Activated T-helper 2 cell treated with anti-CD3 and anti-CD28 coated beads, Interferon-gamma antibody, Interleukin-2, Interleukin-4, amounts not matched to agents 10 μg/mL and 5 μg/mL and 100 μg/mL, durations not matched to agents 14 hours and 24 hours and 36 hours (primary cell): ENCODE measurements around the gene ATP8B4. TPM values are rescaled to one million over a fixed set of nuclear protein-coding genes. Genes with fewer than 3 reads are reported as not detected.

Source experiments
- DNase-seq: peaks from one replicate; pipeline ENCODE4 v3.0.0; 2021; ENCODE audit warnings: low spot score
- H3K27ac Mint-ChIP-seq: one replicate; pipeline ENCODE4 v1.8.0; 2021; ENCODE audit warnings: mixed read lengths
- H3K27me3 Mint-ChIP-seq: one replicate; pipeline ENCODE4 v1.8.0; 2021; ENCODE audit warnings: low read depth, mixed read lengths
- H3K36me3 Mint-ChIP-seq: one replicate; pipeline ENCODE4 v1.8.0; 2021; ENCODE audit warnings: low read depth, mixed read lengths
- H3K4me1 Mint-ChIP-seq: one replicate; pipeline ENCODE4 v1.8.0; 2021; ENCODE audit warnings: low read depth, mixed read lengths
- H3K4me3 Mint-ChIP-seq: one replicate; pipeline ENCODE4 v1.8.0; 2021; ENCODE audit warnings: low read depth, mild to moderate bottlenecking, moderate library complexity, mixed read lengths
- H3K9me3 Mint-ChIP-seq: one replicate; pipeline ENCODE4 v1.8.0; 2021; ENCODE audit warnings: mixed read lengths
- intact Hi-C: fragments of 100-400 bp; cut with micrococcal nuclease; formaldehyde crosslinking; loops from one replicate; pipeline ENCODE4 v1.15.1; 2023
- total RNA-seq: library from RNA; stranded (reverse); gene quantifications from 2 replicates; pipeline ENCODE4 v1.2.3, GENCODE V29; 2022

Gene ATP8B4
- total RNA-seq, 1 donor from 2014 or later: 75.3 TPM

DNA sequence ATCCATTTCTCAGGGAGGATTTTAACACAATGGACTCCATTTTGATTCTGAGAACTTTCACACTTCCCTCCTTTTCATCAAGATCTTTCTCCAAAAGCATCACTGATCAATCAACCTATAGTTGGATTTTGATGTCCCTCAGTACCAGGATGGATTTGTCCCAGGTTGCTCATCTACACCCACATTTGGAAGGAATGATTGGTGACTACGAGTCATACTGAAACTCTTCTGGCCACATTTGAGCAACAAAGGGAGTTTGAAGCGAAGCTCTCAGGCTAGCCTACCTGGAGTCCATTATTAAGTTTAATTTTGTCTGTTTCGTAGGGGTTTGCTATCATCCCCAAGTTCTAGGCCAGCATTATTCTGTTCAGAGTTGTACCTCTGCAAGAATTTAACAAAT, 31.3 kb upstream of the ATP8B4 start:
- H3K9me3 Mint-ChIP-seq: no peaks in the 10 kb centered on the region
- H3K27ac Mint-ChIP-seq: peak overlapping the region; percentile 21
- peaks cover 28% of the 10 kb centered on the region for H3K4me1 Mint-ChIP-seq
- no peaks in the 10 kb centered on the region for H3K27me3 Mint-ChIP-seq
- no peak overlapping the region for H3K4me3 Mint-ChIP-seq
- DNase-seq: no peak
- peaks cover 11% of the 10 kb centered on the region for H3K36me3 Mint-ChIP-seq
- intact Hi-C loops: loop anchor here (5.0 kb wide), 1 partner anchor 162 kb away; no protein-coding TSS in a partner anchor

DNA sequence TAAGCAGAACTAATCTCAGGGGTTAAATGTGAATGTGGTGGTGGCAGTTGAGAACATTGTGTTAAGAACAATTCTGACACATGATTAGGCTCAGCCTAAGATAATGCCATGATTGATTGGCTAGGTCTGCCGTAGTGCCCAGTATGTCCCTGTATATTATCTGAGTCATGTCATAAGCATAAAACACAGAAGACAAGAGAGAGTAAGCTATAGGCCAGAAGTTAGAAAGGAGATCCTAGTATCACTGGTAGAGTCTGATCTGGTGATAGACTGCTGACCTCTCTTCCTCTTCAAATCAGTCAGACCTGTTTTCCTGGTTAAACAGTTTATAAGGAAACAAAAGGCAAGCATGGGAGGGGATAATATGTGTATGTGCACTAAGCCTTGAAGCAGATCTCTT, 30.1 kb upstream of the ATP8B4 start:
- Mint-ChIP-seq H3K27me3 (no peaks in the 10 kb centered on the region), H3K27ac (no peak overlapping the region), H3K4me1 (peaks cover 35% of the 10 kb centered on the region), H3K9me3 (no peaks in the 10 kb centered on the region), H3K4me3 (no peak overlapping the region), H3K36me3 (peaks cover 20% of the 10 kb centered on the region)
- no peak for DNase-seq
- intact Hi-C loops: loop anchor here (5.0 to 10.0 kb wide), 4 partner anchors 684 to 1287 kb away; partner anchors contain the start of genes COPS2 and FGF7

DNA sequence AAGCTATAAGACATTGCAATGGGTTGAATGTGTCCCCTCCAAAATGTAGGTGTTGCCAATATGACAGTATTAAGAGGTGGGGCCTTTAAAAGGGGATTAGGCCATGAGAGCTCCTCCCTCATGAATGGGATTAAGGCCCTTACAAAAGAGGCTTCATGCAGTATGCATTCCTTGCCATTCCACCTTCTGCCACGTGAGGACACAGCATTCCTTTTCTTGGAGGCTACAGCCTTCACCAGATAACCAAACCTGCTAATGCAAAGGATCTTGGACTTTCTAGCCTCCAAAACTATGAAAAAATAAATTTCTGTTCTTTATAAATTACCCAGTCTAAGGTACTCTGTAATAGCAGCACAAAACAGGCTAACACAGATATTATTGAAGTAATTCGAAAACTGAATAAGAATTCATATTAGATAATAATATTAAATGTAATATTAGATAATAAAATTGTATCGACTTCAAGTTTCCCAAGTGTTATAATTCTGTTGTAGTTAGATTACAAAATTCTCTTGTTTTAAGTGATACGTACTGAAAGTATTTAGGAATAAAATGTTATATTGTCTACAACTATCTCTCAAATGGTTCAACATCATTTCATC, 29.4 kb upstream of the ATP8B4 start:
- Mint-ChIP-seq H3K4me3 (no peak overlapping the region), H3K36me3 (peaks cover 26% of the 10 kb centered on the region), H3K9me3 (peaks cover 3% of the 10 kb centered on the region), H3K4me1 (peaks cover 40% of the 10 kb centered on the region), H3K27ac (no peak overlapping the region), H3K27me3 (no peaks in the 10 kb centered on the region)
- intact Hi-C loops: loop anchor here (5.0 to 10.0 kb wide), 4 partner anchors 684 to 1286 kb away; partner anchors contain the start of genes COPS2 and FGF7
- DNase-seq: no peak

DNA sequence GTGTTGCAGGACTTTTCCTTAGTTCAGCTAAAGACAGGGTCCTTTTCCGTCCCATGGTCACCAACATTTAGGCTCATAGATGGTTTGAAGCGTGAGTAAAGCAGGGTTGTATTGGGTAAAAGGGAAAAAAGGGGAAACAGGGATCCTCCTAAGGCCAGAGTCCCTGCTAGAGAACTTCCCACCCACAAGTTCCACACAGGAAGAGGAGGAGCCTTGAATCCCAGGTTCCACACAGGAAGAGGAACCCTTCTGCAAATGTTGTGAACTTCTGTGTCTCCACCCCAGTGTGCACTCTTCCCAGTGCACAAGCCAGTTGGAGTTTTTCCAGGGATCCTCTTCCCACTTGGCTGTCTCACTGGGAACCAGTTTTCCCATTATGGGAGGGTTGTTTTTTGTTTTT, 27.6 kb upstream of the ATP8B4 start:
- Mint-ChIP-seq H3K27ac (peak overlapping the region; percentile 7), H3K27me3 (no peaks in the 10 kb centered on the region), H3K36me3 (peaks cover 42% of the 10 kb centered on the region), H3K4me3 (no peak overlapping the region), H3K9me3 (peaks cover 3% of the 10 kb centered on the region), H3K4me1 (peaks cover 45% of the 10 kb centered on the region)
- intact Hi-C loops: loop anchor here (5.0 to 10.0 kb wide), 4 partner anchors 682 to 1284 kb away; partner anchors contain the start of genes COPS2 and FGF7
- DNase-seq: no peak

DNA sequence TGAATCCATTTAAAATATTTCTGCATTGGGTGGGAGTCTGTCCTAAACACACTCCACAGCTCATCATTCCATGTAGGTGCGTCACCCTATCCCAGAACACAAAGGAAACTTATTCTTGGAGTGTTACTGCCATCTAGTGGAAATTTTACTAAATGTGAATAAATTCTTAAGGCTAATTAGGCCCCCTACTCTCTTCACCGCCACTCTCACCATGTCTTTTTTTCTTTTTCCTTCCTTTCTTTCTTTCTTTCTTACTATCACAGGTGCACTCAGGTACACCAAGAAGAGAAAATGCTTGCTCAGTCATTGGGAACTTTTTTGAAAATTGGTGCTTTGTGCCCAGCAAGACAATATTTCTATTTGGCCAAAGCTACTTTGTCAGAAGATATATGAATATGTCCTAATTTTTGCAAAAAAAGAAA, 26.4 kb upstream of the ATP8B4 start:
- intact Hi-C loops: loop anchor here (1.0 to 10.0 kb wide), 6 partner anchors 37 to 1283 kb away; partner anchors contain the start of genes COPS2, FGF7 and SLC27A2
- H3K36me3 Mint-ChIP-seq: peaks cover 48% of the 10 kb centered on the region
- H3K27me3 Mint-ChIP-seq: no peaks in the 10 kb centered on the region
- no peak for DNase-seq
- no peak overlapping the region for H3K4me3 Mint-ChIP-seq
- H3K9me3 Mint-ChIP-seq: peaks cover 3% of the 10 kb centered on the region
- peaks cover 43% of the 10 kb centered on the region for H3K4me1 Mint-ChIP-seq
- H3K27ac Mint-ChIP-seq: no peak overlapping the region

DNA sequence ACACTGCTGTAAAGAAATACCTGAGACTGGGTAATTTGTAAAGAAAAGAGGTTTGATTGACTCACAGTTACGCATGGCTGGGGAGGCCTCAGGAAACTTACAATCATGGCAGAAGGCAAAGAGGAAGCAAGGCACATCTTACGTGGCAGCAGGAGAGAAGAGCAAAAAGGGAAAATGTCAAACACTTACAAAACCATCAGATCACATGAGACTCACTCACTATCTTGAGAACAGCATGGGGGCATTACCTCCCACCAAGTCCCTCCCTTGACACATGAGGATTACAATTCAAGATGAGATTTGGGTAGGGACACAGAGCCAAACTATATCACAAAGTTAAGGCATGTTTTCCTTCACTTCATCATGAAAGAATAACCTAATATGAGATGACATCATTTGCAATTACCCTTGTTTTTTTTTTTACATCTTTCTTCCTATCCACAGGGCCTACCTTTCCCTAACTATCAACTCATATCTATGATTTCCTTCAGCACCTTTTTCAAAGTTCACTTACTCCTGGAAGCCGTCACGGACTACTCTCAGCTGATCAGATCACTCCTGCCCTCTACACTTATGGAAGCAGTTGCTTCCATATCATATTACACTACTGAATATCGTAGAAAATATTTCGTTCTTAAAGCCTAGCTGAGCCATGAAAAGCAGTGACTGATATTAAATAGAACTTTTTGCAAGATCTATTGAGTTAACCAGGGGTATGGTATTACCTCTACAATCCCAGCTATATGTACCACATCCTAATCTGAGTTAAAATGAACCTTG, 25.5 kb upstream of the ATP8B4 start:
- no peak for DNase-seq
- peaks cover 3% of the 10 kb centered on the region for H3K9me3 Mint-ChIP-seq
- peaks cover 41% of the 10 kb centered on the region for H3K4me1 Mint-ChIP-seq
- H3K27ac Mint-ChIP-seq: peak overlapping the region; percentile 57
- intact Hi-C loops: loop anchor here (1.0 to 10.0 kb wide), 6 partner anchors 38 to 1282 kb away; partner anchors contain the start of genes COPS2, FGF7 and SLC27A2
- H3K4me3 Mint-ChIP-seq: no peak overlapping the region
- no peaks in the 10 kb centered on the region for H3K27me3 Mint-ChIP-seq
- peaks cover 44% of the 10 kb centered on the region for H3K36me3 Mint-ChIP-seq

DNA sequence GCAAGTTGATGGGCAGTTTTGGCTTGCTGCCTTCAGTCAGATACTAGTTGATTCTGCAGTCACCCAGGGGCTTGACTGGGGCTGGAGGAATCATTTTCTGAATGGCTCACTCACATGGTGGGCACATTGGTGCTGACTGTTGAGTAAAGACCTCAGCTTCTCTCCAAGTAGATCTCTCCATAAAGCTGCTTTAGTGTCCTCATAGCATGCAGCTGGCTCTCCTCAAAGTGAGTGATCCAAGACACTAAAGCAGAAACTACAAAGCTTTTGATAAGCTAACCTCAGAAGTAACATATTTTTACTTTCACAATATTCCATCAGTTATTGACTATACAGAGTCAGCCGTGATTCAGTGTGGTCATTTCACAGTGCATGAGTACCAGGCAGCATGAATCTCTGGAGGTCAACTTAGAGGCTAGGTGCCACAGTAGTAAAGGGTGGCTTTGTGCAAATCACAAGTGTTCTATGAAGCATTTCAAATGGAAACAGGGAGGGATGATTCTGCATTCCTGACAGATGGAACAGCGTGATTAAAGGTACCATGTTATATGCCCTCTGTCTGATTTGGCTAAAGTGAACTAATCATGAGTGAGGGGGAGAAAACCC, 24.3 kb upstream of the ATP8B4 start:
- intact Hi-C loops: loop anchor here (10.0 kb wide), 2 partner anchors 679 to 989 kb away; partner anchors contain the start of gene COPS2
- H3K36me3 Mint-ChIP-seq: peaks cover 44% of the 10 kb centered on the region
- H3K27me3 Mint-ChIP-seq: no peaks in the 10 kb centered on the region
- peak overlapping the region; percentile 57 for H3K27ac Mint-ChIP-seq
- no peak for DNase-seq
- no peak overlapping the region for H3K4me3 Mint-ChIP-seq
- H3K4me1 Mint-ChIP-seq: peaks cover 44% of the 10 kb centered on the region
- H3K9me3 Mint-ChIP-seq: peaks cover 3% of the 10 kb centered on the region

DNA sequence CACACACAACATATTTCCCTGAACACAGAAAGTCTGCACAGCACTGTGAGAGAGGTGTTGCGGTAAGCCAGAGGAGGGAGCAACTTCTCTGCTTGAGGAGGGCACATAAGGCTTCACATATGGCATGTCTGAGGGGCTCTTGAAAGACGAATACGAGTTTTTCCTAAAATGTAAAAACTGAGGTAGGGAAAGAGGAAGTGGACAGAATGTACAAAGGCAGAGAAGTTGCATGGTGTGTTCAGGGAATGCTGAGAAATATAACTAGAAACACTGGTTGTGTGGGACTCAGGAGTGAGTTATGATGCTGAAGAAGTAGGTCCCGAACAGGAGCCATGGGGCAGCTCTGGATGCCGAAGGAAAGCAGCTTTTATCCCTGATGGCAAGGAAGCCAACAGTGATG, 22.8 kb upstream of the ATP8B4 start:
- H3K4me1 Mint-ChIP-seq: peaks cover 59% of the 10 kb centered on the region
- no peak for DNase-seq
- peaks cover 3% of the 10 kb centered on the region for H3K9me3 Mint-ChIP-seq
- intact Hi-C loops: loop anchor here (10.0 kb wide), 2 partner anchors 677 to 987 kb away; partner anchors contain the start of gene COPS2
- H3K27ac Mint-ChIP-seq: no peak overlapping the region
- H3K36me3 Mint-ChIP-seq: peaks cover 58% of the 10 kb centered on the region
- no peak overlapping the region for H3K4me3 Mint-ChIP-seq
- no peaks in the 10 kb centered on the region for H3K27me3 Mint-ChIP-seq

DNA sequence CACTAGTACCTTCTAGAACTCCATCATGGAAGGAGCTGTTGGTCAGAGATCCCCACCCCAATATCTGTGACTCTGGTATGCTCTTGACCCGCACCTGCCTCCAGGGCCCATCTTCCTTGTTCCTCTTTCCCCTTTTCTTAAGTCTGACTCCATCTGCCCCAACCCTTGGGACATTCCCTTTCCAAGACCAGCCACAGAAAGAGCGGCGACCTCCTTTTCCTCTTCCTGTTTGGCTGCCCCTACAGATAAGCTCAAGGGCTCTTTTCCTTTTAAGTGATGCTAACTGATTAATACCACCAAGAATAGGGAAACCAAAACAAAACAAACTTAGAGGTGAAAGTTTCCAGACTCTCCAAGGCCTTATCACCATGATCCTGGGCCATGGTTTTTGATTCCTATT, 21.9 kb upstream of the ATP8B4 start:
- H3K4me1 Mint-ChIP-seq: peaks cover 62% of the 10 kb centered on the region
- H3K27me3 Mint-ChIP-seq: no peaks in the 10 kb centered on the region
- H3K36me3 Mint-ChIP-seq: peaks cover 59% of the 10 kb centered on the region
- H3K4me3 Mint-ChIP-seq: no peak overlapping the region
- intact Hi-C loops: loop anchor here (10.0 kb wide), 2 partner anchors 676 to 986 kb away; partner anchors contain the start of gene COPS2
- no peak for DNase-seq
- H3K9me3 Mint-ChIP-seq: peaks cover 3% of the 10 kb centered on the region
- peak overlapping the region; percentile 56 for H3K27ac Mint-ChIP-seq

DNA sequence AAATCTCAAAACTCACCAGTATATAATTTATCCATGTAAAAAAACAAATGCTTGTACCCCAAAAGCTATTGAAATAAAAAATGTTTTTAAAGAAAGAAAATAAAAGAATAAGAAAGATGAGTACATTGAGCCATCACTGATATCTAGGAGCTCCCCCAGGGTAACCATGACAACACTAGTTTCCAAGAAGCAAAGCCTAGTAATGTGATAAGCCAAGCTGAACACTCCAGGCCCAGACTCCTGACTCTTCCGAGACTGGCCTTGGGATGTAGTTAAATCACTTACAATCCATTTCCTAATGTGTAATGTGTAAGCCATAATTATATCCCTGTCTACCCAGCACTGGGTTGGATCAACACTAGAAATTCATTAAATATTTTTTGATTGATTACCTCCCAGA, 21.1 kb upstream of the ATP8B4 start:
- Mint-ChIP-seq H3K27ac (no peak overlapping the region), H3K36me3 (peaks cover 60% of the 10 kb centered on the region), H3K4me3 (no peak overlapping the region), H3K4me1 (peaks cover 66% of the 10 kb centered on the region), H3K27me3 (no peaks in the 10 kb centered on the region), H3K9me3 (peaks cover 3% of the 10 kb centered on the region)
- intact Hi-C loops: loop anchor here (10.0 kb wide), 2 partner anchors 675 to 985 kb away; partner anchors contain the start of gene COPS2
- DNase-seq: no peak

DNA sequence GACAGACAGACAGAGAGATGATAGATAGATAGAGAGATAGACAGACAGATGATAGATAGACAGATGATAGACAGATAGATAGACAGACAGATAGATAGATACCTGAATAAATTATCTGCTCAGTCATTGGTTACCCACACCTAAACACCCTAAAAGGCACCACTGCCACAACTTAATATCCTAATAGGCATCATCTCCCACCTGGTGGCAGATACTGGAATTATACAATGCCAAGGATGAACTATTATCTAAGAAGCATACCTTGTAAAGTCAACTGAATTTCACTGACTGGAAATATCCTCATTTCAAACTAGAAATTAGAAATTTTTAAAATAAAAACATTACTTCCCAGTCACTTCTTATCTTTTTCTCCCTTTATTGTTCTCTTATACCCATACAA, 19.4 kb upstream of the ATP8B4 start:
- Mint-ChIP-seq H3K9me3 (no peaks in the 10 kb centered on the region), H3K27me3 (no peaks in the 10 kb centered on the region), H3K27ac (peak overlapping the region; percentile 91), H3K4me1 (peaks cover 62% of the 10 kb centered on the region), H3K4me3 (peak overlapping the region; percentile 6), H3K36me3 (peaks cover 45% of the 10 kb centered on the region)
- DNase-seq: no peak
- intact Hi-C loops: loop anchor here (5.0 to 10.0 kb wide), 3 partner anchors 324 to 1211 kb away; partner anchors contain the start of gene AP4E1

DNA sequence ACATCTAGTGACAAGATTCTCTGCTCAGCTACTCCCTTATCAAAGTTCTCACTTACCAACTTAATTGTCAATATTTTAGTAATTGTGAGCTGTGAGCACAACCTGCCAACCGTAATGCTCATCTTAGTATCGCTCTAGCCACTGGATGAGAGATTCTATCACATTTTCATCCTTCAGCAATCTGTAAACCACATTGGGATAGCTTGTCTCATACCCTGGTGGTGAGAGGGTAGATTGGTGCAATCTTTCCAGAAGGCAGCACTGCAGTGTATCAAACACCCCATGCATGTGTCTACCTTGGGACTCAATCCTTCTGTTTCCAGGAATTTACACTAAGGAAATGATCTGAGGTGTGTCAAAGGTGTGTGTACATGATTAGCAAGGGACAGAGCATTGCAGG, 18.9 kb upstream of the ATP8B4 start:
- peak overlapping the region; percentile 6 for H3K4me3 Mint-ChIP-seq
- no peaks in the 10 kb centered on the region for H3K27me3 Mint-ChIP-seq
- no peaks in the 10 kb centered on the region for H3K9me3 Mint-ChIP-seq
- H3K27ac Mint-ChIP-seq: peak overlapping the region; percentile 91
- intact Hi-C loops: loop anchor here (2.0 to 10.0 kb wide), 5 partner anchors 45 to 1211 kb away; partner anchors contain the start of genes AP4E1 and SLC27A2
- no peak for DNase-seq
- H3K4me1 Mint-ChIP-seq: peaks cover 61% of the 10 kb centered on the region
- peaks cover 41% of the 10 kb centered on the region for H3K36me3 Mint-ChIP-seq
